HepG2 (cell line): ENCODE data around the gene IQCF5. TPM values are rescaled to one million over a fixed set of nuclear protein-coding genes. Genes with fewer than 3 reads are reported as not detected.

Experiments used
- ATAC-seq: fragments of 200-7000 bp; cut with Tn5 transposase; 3 replicates; pipeline ENCODE4 v1.9.1; 2020; ENCODE audit warnings: mild to moderate bottlenecking, moderate library complexity
- BruUV-seq: library from RNA; stranded (reverse); fragments of 400-500 nt; replicated peaks from 2 replicates; lab custom pipeline; 2021; lab: Mats Ljungman, UMichigan
- CTCF ChIA-PET: fragments of 300-600 bp; formaldehyde crosslinking; extraction: SDS; loops from one replicate; lab custom pipeline; 2021; ENCODE audit warnings: low total read pairs, inconsistent platforms, low intra/inter-chr PET ratio; lab: Yijun Ruan, JAX
- POLR2A ChIA-PET: fragments of 350-600 bp; sonication (Branson Sonifier 250); formaldehyde crosslinking; loops from one replicate; lab custom pipeline; 2020; ENCODE audit warnings: antibody characterized with exemption, inconsistent platforms; lab: Yijun Ruan, JAX
- DNase-seq: peaks from one replicate; pipeline ENCODE4 v3.0.0-alpha.2; 2015; ENCODE audit warnings: low spot score
- FAIRE-seq: peaks from 3 replicates; lab custom pipeline; 2011; peaks lifted over from hg19 to GRCh38; lab: Jason Lieb, UNC
- H2AFZ ChIP-seq: one replicate; pipeline ENCODE4 v1.6.1; 2011; ENCODE audit warnings: low read length, inconsistent platforms
- H3K27ac ChIP-seq: fragments of 300-600 bp; 3 replicates; pipeline ENCODE4 v1.8.0; 2011; ENCODE audit warnings: mixed run types, mild to moderate bottlenecking, mixed read lengths, low read length, inconsistent platforms; ENCODE audit not compliant: insufficient read depth; ENCODE audit errors: extremely low read length
- H3K27me3 ChIP-seq, 2 experiments: fragments of 200-600 bp in 1 of 2; 2 replicates in 1 of 2; 3 replicates in 1 of 2; pipeline versions ENCODE4 v1.6.0 to v1.8.0; 2011; ENCODE audit warnings: low read length in 2 of 2, mild to moderate bottlenecking in 2 of 2, moderate library complexity in 2 of 2, inconsistent platforms in 1 of 2; ENCODE audit not compliant: insufficient read depth in 2 of 2, control insufficient read depth in 1 of 2
- H3K36me3 ChIP-seq, 2 experiments: fragments of 200-600 bp in 1 of 2; replicated peaks in 1 of 2; 2 replicates in 1 of 2; 3 replicates in 1 of 2; pipeline versions ENCODE4 v1.5.1 to v1.8.0; 2011; ENCODE audit warnings: low read length in 2 of 2, inconsistent platforms in 1 of 2; ENCODE audit not compliant: insufficient read depth in 2 of 2, control insufficient read depth in 1 of 2
- H3K4me1 ChIP-seq: 2 replicates; pipeline ENCODE4 v1.5.1; 2012; ENCODE audit warnings: low read length, inconsistent platforms; ENCODE audit not compliant: insufficient read depth
- H3K4me2 ChIP-seq: 2 replicates; pipeline ENCODE4 v1.6.0; 2011; ENCODE audit warnings: low read depth, low read length, inconsistent platforms
- H3K4me3 ChIP-seq, 3 experiments: fragments of 200-600 bp in 1 of 3; sonication (generic), shearing (Covaris generic) in 1 of 3; replicated peaks in 1 of 3; 2 replicates each; pipeline ENCODE4 v1.5.1; 2011 to 2016; ENCODE audit warnings: low read length in 3 of 3, inconsistent platforms in 2 of 3, low read depth in 2 of 3, mild to moderate bottlenecking in 2 of 3, control low read depth in 1 of 3, mixed read lengths in 1 of 3; ENCODE audit not compliant: insufficient read depth in 1 of 3
- H3K79me2 ChIP-seq: one replicate; pipeline ENCODE4 v1.6.1; 2011; ENCODE audit warnings: low read length, inconsistent platforms; ENCODE audit not compliant: insufficient read depth
- H3K9ac ChIP-seq: 2 replicates; pipeline ENCODE4 v1.6.0; 2011; ENCODE audit warnings: mild to moderate bottlenecking, low read depth, low read length, inconsistent platforms; ENCODE audit not compliant: insufficient read depth
- H3K9me3 ChIP-seq: 2 replicates; pipeline ENCODE4 v1.5.1; 2012; ENCODE audit warnings: mild to moderate bottlenecking, low read length
- H4K20me1 ChIP-seq: 2 replicates; pipeline ENCODE4 v1.6.0; 2011; ENCODE audit warnings: inconsistent platforms, mild to moderate bottlenecking, low read length, moderate library complexity; ENCODE audit not compliant: insufficient read depth
- DR1 ChIP-seq: sonication (generic); formaldehyde crosslinking; IDR thresholded peaks from 2 replicates; pipeline ENCODE4 v1.8.0; 2021; ENCODE audit warnings: mild to moderate bottlenecking, missing genetic modification reagents, inconsistent platforms
- FOXC1 ChIP-seq: sonication (generic); formaldehyde crosslinking; IDR thresholded peaks from 2 replicates; pipeline ENCODE4 v1.8.0; 2022; ENCODE audit warnings: mild to moderate bottlenecking, missing genetic modification reagents, borderline replicate concordance
- GTF2F1 ChIP-seq: fragments of 150-350 bp; IDR thresholded peaks from 2 replicates; pipeline ENCODE4 v1.6.1; 2014; ENCODE audit warnings: low read length
- NR2F1 ChIP-seq, 2 experiments: fragments of 450-650 bp in 1 of 2; formaldehyde crosslinking in 1 of 2; IDR thresholded peaks; 2 replicates each; pipeline versions ENCODE4 v1.5.0 to v1.6.1; 2016 to 2020; ENCODE audit warnings: mild to moderate bottlenecking in 1 of 2, missing compliant biosample characterization in 1 of 2, missing genetic modification reagents in 1 of 2, moderate library complexity in 1 of 2
- RFXANK ChIP-seq: IDR thresholded peaks from 2 replicates; pipeline ENCODE4 v1.6.1; 2016
- TEAD3 ChIP-seq: optimal IDR thresholded peaks from 2 replicates; pipeline ENCODE3; 2016; ENCODE audit warnings: borderline replicate concordance
- ZMYM2 ChIP-seq: sonication (generic); formaldehyde crosslinking; IDR thresholded peaks from 2 replicates; pipeline ENCODE4 v1.8.0; 2022; ENCODE audit warnings: mild to moderate bottlenecking, missing genetic modification reagents
- ZNF430 ChIP-seq: sonication (generic); formaldehyde crosslinking; IDR thresholded peaks from 2 replicates; pipeline ENCODE4 v1.9.0; 2021; ENCODE audit warnings: mild to moderate bottlenecking, missing genetic modification reagents
- ZSCAN29 ChIP-seq: sonication (generic); formaldehyde crosslinking; conservative IDR thresholded peaks from 2 replicates; pipeline ENCODE4 v1.4.0; 2020; ENCODE audit warnings: mild to moderate bottlenecking, missing genetic modification reagents
- WGBS: methylation state at CpG from one replicate; pipeline ENCODE4 v1.1.6; 2017; ENCODE audit warnings: low lambda C conversion rate; 5-methylcytosine and 5-hydroxymethylcytosine counted together
- in situ Hi-C: cut with HindIII; loops from 2 replicates; pipeline ENCODE4 v1.10.0; 2017; ENCODE audit warnings: low pct_unique_long_range_greater_than_20kb; ENCODE audit not compliant: extremely low pct_ligation_motif_present
- intact Hi-C: fragments of 100-400 bp; cut with micrococcal nuclease; formaldehyde crosslinking; loops from one replicate; pipeline ENCODE4 v1.10.0; 2022; ENCODE audit not compliant: unreplicated experiment
- polyA plus RNA-seq, 8 experiments: library from polyadenylated mRNA; depleted of rRNA in 3 of 8; stranded (reverse) in 7 of 8; unstranded in 1 of 8; fragments of >200 nt; fragmentation: Illumina TruSeq in 4 of 8; extraction: Trizol in 4 of 8; gene quantifications; 2 replicates each; pipeline versions ENCODE4 v1.2.1 to v1.2.3, GENCODE V29; 2011 to 2016; ENCODE audit warnings: low read depth in 4 of 8, missing spikeins in 1 of 8, mixed read lengths in 1 of 8; ENCODE audit not compliant: insufficient read depth in 1 of 8
- total RNA-seq, 5 experiments: library from RNA; depleted of rRNA; stranded (reverse); fragments of >200 nt; fragmentation: Illumina TruSeq; extraction: Trizol; gene quantifications; 2 replicates each; pipeline ENCODE4 v1.2.3, GENCODE V29; 2016; ENCODE audit warnings: low read depth in 1 of 5
- TF ChIP-seq, protein P1 (sequence below), 2 experiments: sonication (generic) in 1 of 2; formaldehyde crosslinking in 1 of 2; IDR thresholded peaks; 2 replicates each; pipeline versions ENCODE4 v1.4.0 to v1.6.1; 2016 to 2020; ENCODE audit warnings: borderline replicate concordance in 1 of 2, low read depth in 1 of 2, mild to moderate bottlenecking in 1 of 2, missing genetic modification reagents in 1 of 2
- TF ChIP-seq, protein P2 (sequence below): IDR thresholded peaks from 2 replicates; pipeline ENCODE4 v1.6.1; 2016; ENCODE audit warnings: low read depth, borderline replicate concordance
- TF ChIP-seq, protein P3 (sequence below): IDR thresholded peaks from 2 replicates; pipeline ENCODE4 v1.6.1; 2016; ENCODE audit warnings: missing compliant biosample characterization, missing genetic modification reagents, borderline replicate concordance

The IQCF5 gene
- total and polyA plus RNA-seq, 2 of the 13 experiments (the other 11 are each of a cell fraction or from before 2014, with no cell fraction given): not detected

DNA sequence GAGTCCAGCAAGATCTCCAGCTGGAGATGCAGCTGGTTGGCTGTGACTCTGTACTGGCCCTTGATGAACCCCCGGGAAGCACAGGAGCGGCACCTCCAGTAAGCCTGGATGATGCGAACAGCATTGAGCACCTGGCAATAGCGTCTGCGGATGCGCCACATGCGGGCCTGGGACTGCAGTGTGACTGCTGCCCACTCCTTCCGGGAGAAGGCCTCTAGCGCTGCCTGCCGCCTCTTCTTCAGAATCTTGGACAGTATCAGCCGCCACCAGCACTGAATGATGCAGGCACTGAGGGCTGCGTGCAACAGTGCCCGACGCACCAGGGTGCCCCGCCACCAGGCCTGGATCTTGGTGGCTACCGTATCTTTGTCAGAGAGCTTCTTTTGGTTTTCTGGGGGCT, 19.5 kb upstream of the IQCF5 start:
- intact Hi-C loops: no loop called here
- Histone ChIP-seq H3K27me3 (peaks cover 0 to 22% of the 10 kb centered on the region in 2 experiments; a peak in 2 of 5 replicates), H3K4me2 (no peak overlapping the region), H3K36me3 (no peaks in the 10 kb centered on the region), H3K9ac (no peak overlapping the region), H3K4me1 (no peaks in the 10 kb centered on the region), H3K27ac (no peak overlapping the region), H3K9me3 (no peaks in the 10 kb centered on the region), H3K4me3 (no peak overlapping the region), H3K79me2 (no peaks in the 10 kb centered on the region), H4K20me1 (no peaks in the 10 kb centered on the region), H2AFZ (no peak overlapping the region)
- ATAC-seq (no peak), DNase-seq (no peak), FAIRE-seq (no peak)
- BruUV-seq: no TSS peak
- ChIA-PET CTCF (no interaction called here), POLR2A (no interaction called here)
- no peak for TF ChIP-seq TEAD3 (CRISPR knock-in tag)
- in situ Hi-C loops: no loop called here
- 36% methylated on average over 3 of the region's 16 CpGs for WGBS

DNA sequence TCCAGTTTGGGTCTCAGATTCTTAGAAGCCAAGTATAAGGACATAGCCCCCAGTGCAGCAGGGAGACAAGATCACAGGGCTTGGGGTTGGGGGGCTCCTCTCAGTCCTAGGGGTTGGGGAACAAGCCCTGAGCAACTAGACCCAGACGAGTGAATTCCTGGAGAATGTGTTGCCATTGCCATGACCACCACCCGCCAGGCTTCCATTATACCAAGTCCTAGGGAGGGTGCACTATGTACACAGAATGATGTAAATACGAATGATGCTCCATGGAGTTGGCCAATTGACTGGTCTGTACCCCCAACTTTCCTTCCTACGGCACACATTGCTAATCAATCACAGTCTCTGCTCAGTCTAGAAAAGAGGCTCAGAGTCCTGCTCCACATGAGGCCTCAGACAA, 19.0 kb upstream of the IQCF5 start:
- DNase-seq (no peak), ATAC-seq (no peak), FAIRE-seq (no peak)
- POLR2A ChIA-PET: no interaction called here
- no peak overlapping the region for H3K4me3 ChIP-seq
- no peak overlapping the region for H3K9ac ChIP-seq
- no peaks in the 10 kb centered on the region for H3K36me3 ChIP-seq
- intact Hi-C loops (no loop called here), in situ Hi-C loops (no loop called here)
- no peak overlapping the region for H3K4me2 ChIP-seq
- no TSS peak for BruUV-seq
- peaks cover 0 to 22% of the 10 kb centered on the region in 2 experiments; a peak in 2 of 5 replicates for H3K27me3 ChIP-seq
- no peaks in the 10 kb centered on the region for H3K9me3 ChIP-seq
- no peaks in the 10 kb centered on the region for H4K20me1 ChIP-seq
- no peaks in the 10 kb centered on the region for H3K79me2 ChIP-seq
- no peak overlapping the region for H3K27ac ChIP-seq
- no peaks in the 10 kb centered on the region for H3K4me1 ChIP-seq
- CTCF ChIA-PET: no interaction called here
- no peak overlapping the region for H2AFZ ChIP-seq
- no CpG with 5 or more reads among the region's 4 CpGs for WGBS
- TF ChIP-seq, protein P1, sequence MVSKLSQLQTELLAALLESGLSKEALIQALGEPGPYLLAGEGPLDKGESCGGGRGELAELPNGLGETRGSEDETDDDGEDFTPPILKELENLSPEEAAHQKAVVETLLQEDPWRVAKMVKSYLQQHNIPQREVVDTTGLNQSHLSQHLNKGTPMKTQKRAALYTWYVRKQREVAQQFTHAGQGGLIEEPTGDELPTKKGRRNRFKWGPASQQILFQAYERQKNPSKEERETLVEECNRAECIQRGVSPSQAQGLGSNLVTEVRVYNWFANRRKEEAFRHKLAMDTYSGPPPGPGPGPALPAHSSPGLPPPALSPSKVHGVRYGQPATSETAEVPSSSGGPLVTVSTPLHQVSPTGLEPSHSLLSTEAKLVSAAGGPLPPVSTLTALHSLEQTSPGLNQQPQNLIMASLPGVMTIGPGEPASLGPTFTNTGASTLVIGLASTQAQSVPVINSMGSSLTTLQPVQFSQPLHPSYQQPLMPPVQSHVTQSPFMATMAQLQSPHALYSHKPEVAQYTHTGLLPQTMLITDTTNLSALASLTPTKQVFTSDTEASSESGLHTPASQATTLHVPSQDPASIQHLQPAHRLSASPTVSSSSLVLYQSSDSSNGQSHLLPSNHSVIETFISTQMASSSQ (IDR thresholded peaks at IDR 0.05; ENCODE audit: low read depth): no peak
- TF ChIP-seq, protein P1 (CRISPR knock-in tag; IDR thresholded peaks at IDR 0.05; ENCODE audit: borderline replicate concordance): no peak
- TF ChIP-seq RFXANK (CRISPR knock-in tag) (no peak), NR2F1 (CRISPR knock-in tag; IDR thresholded peaks at IDR 0.05) (no peak), DR1 (no peak), ZMYM2 (CRISPR knock-in tag) (no peak), FOXC1 (CRISPR knock-in tag) (no peak), ZSCAN29 (CRISPR knock-in tag) (no peak), GTF2F1 (no peak), ZNF430 (CRISPR knock-in tag) (no peak)
- TF ChIP-seq, protein P2, sequence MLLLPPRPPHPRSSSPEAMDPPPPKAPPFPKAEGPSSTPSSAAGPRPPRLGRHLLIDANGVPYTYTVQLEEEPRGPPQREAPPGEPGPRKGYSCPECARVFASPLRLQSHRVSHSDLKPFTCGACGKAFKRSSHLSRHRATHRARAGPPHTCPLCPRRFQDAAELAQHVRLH: no peak
- TF ChIP-seq, protein P3, sequence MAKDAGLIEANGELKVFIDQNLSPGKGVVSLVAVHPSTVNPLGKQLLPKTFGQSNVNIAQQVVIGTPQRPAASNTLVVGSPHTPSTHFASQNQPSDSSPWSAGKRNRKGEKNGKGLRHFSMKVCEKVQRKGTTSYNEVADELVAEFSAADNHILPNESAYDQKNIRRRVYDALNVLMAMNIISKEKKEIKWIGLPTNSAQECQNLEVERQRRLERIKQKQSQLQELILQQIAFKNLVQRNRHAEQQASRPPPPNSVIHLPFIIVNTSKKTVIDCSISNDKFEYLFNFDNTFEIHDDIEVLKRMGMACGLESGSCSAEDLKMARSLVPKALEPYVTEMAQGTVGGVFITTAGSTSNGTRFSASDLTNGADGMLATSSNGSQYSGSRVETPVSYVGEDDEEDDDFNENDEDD: no peak
